VCaP (cell line): ENCODE results near the gene CDH13.

ENCODE experiments used
- H3K27ac ChIP-seq: fragments of 450-650 bp; 2 replicates; pipeline ENCODE4 v1.5.1; 2017
- CTCF ChIP-seq: fragments of 450-650 bp; conservative IDR thresholded peaks from 2 replicates; pipeline ENCODE4 v1.5.1; 2017; ENCODE audit warnings: mild to moderate bottlenecking, moderate library complexity

Gene CDH13

GRCh38 chr16:82769845-82770244, 143.1 kb downstream of the CDH13 start:
- no peak for TF ChIP-seq CTCF
- no peak overlapping the region for H3K27ac ChIP-seq

- H3K27ac ChIP-seq = no peak overlapping the region
- no peak for TF ChIP-seq CTCF
These were observed 145.4 kb downstream of the CDH13 start for GRCh38 chr16:82772215-82772614.

DNA sequence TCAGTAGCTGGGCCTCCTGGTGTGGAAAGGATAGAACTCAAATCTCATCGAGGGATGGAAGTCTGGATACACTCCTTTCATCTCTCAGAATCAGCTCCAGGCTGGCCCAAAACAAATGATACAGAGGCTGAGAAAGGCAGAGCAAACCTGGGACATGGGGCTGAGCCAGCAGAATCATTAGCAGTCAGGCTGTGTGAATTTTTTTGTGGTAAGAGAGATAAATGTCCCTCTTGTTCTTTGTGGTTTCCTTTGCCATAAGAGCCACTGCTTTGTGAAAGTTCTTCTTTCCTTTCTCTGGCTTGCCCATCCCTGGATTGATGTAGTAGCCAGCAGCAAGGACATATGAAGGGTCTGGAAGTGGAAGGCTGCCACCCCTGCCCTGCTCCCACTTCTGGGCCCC, 146.2 kb downstream of the CDH13 start:
- H3K27ac ChIP-seq = no peak overlapping the region
- TF ChIP-seq CTCF = no peak

DNA sequence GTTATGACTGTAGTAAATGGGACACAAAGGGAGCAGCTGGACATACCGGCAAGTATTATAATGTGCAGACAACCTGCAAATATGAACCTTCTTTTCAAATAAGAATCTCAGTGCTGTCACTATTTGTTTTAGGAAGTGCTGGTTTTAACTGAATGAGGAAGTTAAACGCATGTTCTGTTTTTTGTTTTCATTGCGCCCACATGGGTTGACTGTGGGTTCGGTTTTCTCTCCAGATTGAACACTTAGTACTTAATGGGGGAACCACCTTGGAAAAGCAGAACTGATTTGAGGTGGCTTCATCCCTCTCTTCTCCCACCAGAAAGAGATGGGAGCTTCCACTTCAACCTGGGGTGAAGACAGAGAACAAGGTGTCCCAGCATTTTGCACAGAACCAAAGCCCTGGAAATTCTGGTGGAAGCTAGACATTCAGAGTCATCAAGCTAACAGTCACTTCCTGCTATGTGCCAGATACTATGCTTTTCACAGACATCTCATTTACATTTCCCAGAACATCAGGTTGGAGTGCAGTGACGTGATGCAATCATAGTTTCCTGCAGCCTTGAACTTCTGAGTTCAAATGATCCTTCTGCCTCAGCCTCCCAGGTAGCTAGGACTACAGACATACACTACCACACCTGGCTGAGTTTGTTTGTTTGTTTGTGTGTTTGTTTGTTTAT, 149.8 kb downstream of the CDH13 start:
- H3K27ac ChIP-seq = no peak overlapping the region
- no peak for TF ChIP-seq CTCF

GRCh38 chr16:82782715-82783251, 156.0 kb downstream of the CDH13 start:
- no peak for TF ChIP-seq CTCF

GRCh38 chr16:82783933-82784572, 157.3 kb downstream of the CDH13 start:
- TF ChIP-seq CTCF = no peak
- no peak overlapping the region for H3K27ac ChIP-seq

More at GRCh38 chr16:82782715-82783251, 156.0 kb downstream of the CDH13 start:
- H3K27ac ChIP-seq = no peak overlapping the region

GRCh38 chr16:82784573-82784968, 157.8 kb downstream of the CDH13 start:
- TF ChIP-seq CTCF = no peak
- no peak overlapping the region for H3K27ac ChIP-seq
